ENCODE results near the gene IRAK1. TPM values are rescaled to one million over a fixed set of nuclear protein-coding genes. Genes with fewer than 3 reads are reported as not detected.

Gene IRAK1
- total and polyA plus RNA-seq, 9 of the 15 experiments (the other 6 are each of a cell fraction or from before 2014, with no cell fraction given): 11.6 to 261 (median 91.6) TPM

GRCh38 chrX:153971124-153971449 is 48.6 kb downstream of the IRAK1 start (continued):
- TF ChIP-seq ZNF239 (CRISPR knock-in tag; IDR thresholded peaks at IDR 0.05) (0 out of 2 replicates have a peak, but pooled peaks have one; percentile 12), NCOA1 (IDR thresholded peaks at IDR 0.05; ENCODE audit: low read depth) (peak; percentile 65), ZNF12 (CRISPR knock-in tag; IDR thresholded peaks at IDR 0.05) (0 out of 2 replicates have a peak, but pooled peaks have one; percentile 69), FOXK2 (conservative IDR thresholded peaks at IDR 0.05 in 1 of 2, IDR thresholded peaks at IDR 0.05 in 1 of 2; ENCODE audit: low read depth in 2 of 2) (no peak), GATAD2A (IDR thresholded peaks at IDR 0.05) (no peak), SUPT5H (IDR thresholded peaks at IDR 0.05) (peak; percentile 60), MYC (IDR thresholded peaks at IDR 0.05; ENCODE audit: low read depth, low read length) (peak; percentile 46), MYC (CRISPR knock-in tag; IDR thresholded peaks at IDR 0.05; ENCODE audit: borderline replicate concordance, low read depth) (no peak), CCNT2 (IDR thresholded peaks at IDR 0.05; ENCODE audit: borderline replicate concordance, extremely low read depth, insufficient read length, low read depth, low read length) (peak; percentile 23), EGR1 (conservative IDR thresholded peaks at IDR 0.05) (peak; percentile 69), PHF8 (IDR thresholded peaks at IDR 0.05; ENCODE audit: borderline replicate concordance, low read length) (peak; percentile 49; the same call in 1 of the 2 replicates), SRSF1 (IDR thresholded peaks at IDR 0.05; ENCODE audit: low read depth, low read length) (0 out of 2 replicates have a peak, but pooled peaks have one; percentile 44), ZBED1 (IDR thresholded peaks at IDR 0.05) (peak; percentile 62; the same call in 1 of the 2 replicates), RBFOX2 (IDR thresholded peaks at IDR 0.05; ENCODE audit: low read depth, low read length) (peak; percentile 85), RBM14 (IDR thresholded peaks at IDR 0.05; ENCODE audit: borderline replicate concordance, insufficient read depth, low read depth, low read length) (0 out of 2 replicates have a peak, but pooled peaks have one; percentile 6), TFAP4 (CRISPR knock-in tag; IDR thresholded peaks at IDR 0.05; ENCODE audit: borderline replicate concordance) (0 out of 2 replicates have a peak, but pooled peaks have one; percentile 27), FUS (optimal IDR thresholded peaks at IDR 0.05; ENCODE audit: low read depth, low read length) (no peak), HDAC8 (tag; IDR thresholded peaks at IDR 0.05) (no peak), ZNF696 (CRISPR knock-in tag; conservative IDR thresholded peaks at IDR 0.05) (no peak), HMGN3 (IDR thresholded peaks at IDR 0.05; ENCODE audit: borderline replicate concordance, extremely low read depth, insufficient read length, low read depth, low read length) (peak; percentile 78)
- TF ChIP-seq, protein P1, sequence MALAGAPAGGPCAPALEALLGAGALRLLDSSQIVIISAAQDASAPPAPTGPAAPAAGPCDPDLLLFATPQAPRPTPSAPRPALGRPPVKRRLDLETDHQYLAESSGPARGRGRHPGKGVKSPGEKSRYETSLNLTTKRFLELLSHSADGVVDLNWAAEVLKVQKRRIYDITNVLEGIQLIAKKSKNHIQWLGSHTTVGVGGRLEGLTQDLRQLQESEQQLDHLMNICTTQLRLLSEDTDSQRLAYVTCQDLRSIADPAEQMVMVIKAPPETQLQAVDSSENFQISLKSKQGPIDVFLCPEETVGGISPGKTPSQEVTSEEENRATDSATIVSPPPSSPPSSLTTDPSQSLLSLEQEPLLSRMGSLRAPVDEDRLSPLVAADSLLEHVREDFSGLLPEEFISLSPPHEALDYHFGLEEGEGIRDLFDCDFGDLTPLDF (CRISPR knock-in tag; IDR thresholded peaks at IDR 0.05): 0 out of 2 replicates have a peak, but pooled peaks have one; percentile 5
- TF ChIP-seq, protein P2, sequence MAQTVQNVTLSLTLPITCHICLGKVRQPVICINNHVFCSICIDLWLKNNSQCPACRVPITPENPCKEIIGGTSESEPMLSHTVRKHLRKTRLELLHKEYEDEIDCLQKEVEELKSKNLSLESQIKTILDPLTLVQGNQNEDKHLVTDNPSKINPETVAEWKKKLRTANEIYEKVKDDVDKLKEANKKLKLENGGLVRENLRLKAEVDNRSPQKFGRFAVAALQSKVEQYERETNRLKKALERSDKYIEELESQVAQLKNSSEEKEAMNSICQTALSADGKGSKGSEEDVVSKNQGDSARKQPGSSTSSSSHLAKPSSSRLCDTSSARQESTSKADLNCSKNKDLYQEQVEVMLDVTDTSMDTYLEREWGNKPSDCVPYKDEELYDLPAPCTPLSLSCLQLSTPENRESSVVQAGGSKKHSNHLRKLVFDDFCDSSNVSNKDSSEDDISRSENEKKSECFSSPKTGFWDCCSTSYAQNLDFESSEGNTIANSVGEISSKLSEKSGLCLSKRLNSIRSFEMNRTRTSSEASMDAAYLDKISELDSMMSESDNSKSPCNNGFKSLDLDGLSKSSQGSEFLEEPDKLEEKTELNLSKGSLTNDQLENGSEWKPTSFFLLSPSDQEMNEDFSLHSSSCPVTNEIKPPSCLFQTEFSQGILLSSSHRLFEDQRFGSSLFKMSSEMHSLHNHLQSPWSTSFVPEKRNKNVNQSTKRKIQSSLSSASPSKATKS (CRISPR knock-in tag; IDR thresholded peaks at IDR 0.05): no peak
- TF ChIP-seq, protein P3, sequence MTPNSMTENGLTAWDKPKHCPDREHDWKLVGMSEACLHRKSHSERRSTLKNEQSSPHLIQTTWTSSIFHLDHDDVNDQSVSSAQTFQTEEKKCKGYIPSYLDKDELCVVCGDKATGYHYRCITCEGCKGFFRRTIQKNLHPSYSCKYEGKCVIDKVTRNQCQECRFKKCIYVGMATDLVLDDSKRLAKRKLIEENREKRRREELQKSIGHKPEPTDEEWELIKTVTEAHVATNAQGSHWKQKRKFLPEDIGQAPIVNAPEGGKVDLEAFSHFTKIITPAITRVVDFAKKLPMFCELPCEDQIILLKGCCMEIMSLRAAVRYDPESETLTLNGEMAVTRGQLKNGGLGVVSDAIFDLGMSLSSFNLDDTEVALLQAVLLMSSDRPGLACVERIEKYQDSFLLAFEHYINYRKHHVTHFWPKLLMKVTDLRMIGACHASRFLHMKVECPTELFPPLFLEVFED (CRISPR knock-in tag; conservative IDR thresholded peaks at IDR 0.05): no peak
- TF ChIP-seq, protein P4, sequence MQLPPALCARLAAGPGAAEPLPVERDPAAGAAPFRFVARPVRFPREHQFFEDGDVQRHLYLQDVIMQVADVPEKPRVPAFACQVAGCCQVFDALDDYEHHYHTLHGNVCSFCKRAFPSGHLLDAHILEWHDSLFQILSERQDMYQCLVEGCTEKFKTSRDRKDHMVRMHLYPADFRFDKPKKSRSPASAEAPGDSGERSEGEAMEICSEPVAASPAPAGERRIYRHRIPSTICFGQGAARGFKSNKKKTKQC (CRISPR knock-in tag; IDR thresholded peaks at IDR 0.05): no peak
